GM18951 (cell line): ENCODE results near the gene STIP1.

Experiments
- POLR2A ChIP-seq: IDR thresholded peaks from 4 replicates; pipeline ENCODE4 v1.6.1; 2011; ENCODE audit warnings: mild to moderate bottlenecking; ENCODE audit not compliant: insufficient read length, insufficient read depth; ENCODE audit errors: extremely low read depth
- in situ Hi-C: fragments of 300-500 bp; cut with MboI; formaldehyde crosslinking; loops from one replicate; pipeline ENCODE4 v1.12.0; 2022; ENCODE audit warnings: low sequenced_read_pairs, mixed read lengths, inconsistent platforms; ENCODE audit not compliant: unreplicated experiment

Gene STIP1

GRCh38 chr11:64250415-64251015 is 64.5 kb downstream of the STIP1 start:
- TF ChIP-seq POLR2A: no peak
- in situ Hi-C loops: no loop called here

DNA sequence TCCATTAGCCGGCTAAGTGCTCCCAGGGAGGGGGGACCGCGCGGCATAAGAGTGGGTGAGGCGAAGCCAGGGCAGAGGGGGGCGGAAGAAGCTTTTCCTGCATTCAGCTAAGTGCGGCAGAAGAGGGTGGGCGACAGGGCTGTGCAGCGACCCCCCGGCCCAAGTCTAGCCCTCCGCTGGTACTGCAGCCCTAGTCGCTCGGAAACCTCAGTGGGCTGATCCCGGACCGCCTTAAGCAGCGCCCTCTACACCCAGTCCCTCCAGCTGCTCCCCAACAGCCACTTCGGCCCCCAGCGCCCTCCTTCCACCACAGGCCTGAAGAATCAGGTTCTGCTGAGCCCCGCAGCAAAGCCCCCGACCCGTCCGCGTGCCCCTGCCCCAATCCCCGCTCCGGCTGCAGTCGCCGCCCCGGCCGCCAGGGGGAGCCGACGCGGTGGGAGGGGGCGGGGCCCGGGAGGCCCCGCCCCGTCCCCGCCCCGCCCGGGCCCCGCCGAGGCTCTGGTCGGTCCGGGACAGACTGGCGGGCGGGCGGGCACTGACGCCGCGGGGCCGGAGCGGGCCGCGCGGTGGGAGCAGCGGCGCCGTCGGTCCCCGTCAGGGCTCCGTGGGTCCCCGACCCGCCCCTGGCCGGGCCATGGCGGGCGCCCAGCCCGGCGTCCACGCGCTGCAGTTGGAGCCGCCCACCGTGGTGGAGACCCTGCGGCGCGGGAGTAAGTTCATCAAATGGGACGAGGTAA is 65.2 kb downstream of the STIP1 start, which contains the start of gene PLCB3:
PLCB3 (plus strand) TSS at position 515 of the 737 bp plus-strand sequence; CDS start at position 635, 120 bp downstream.
- in situ Hi-C loops: no loop called here

DNA sequence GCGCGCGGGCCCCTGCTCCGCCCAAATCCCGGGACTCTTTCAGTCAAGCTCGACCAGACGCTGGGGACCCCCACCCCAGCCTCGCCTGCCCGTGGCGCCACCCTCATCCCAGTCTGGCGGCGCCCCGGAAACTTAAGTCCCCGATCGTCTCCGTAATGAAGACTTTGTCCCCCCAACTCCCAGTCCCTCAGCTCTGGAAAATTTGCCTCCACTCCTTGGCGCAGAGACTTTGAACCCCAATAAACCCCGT is 65.7 kb downstream of the STIP1 start:
- in situ Hi-C loops: no loop called here
- no peak for TF ChIP-seq POLR2A

More for the DNA sequence above, 65.2 kb downstream of the STIP1 start, which contains the start of gene PLCB3:
- peak; percentile 73 for TF ChIP-seq POLR2A

- in situ Hi-C loops: no loop called here
Measured at GRCh38 chr11:64252003-64252872, 66.3 kb downstream of the STIP1 start.

GRCh38 chr11:64253043-64253442 is 67.1 kb downstream of the STIP1 start:
- TF ChIP-seq POLR2A: no peak
- in situ Hi-C loops: no loop called here

More at GRCh38 chr11:64252003-64252872, 66.3 kb downstream of the STIP1 start:
- peak; percentile 26 for TF ChIP-seq POLR2A

GRCh38 chr11:64253481-64253880 is 67.5 kb downstream of the STIP1 start:
- no peak for TF ChIP-seq POLR2A
- in situ Hi-C loops: no loop called here
